NB4 (cell line): ENCODE results near the gene TNFAIP8.

Experiments
- MYC ChIP-seq: IDR thresholded peaks from 2 replicates; pipeline ENCODE4 v1.6.1; 2011; ENCODE audit warnings: low read depth, low read length
- POLR2A ChIP-seq: IDR thresholded peaks from 2 replicates; pipeline ENCODE4 v1.6.1; 2011; ENCODE audit warnings: mild to moderate bottlenecking; ENCODE audit not compliant: insufficient read length; ENCODE audit errors: extremely low read depth
- TF ChIP-seq, protein P1 (sequence below): IDR thresholded peaks from one replicate; pipeline ENCODE4 v1.5.1; 2012; ENCODE audit warnings: low read depth, low read length
- TF ChIP-seq, protein P2 (sequence below): IDR thresholded peaks from 2 replicates; pipeline ENCODE4 v1.6.1; 2011; ENCODE audit warnings: low read depth, low read length

DNA sequence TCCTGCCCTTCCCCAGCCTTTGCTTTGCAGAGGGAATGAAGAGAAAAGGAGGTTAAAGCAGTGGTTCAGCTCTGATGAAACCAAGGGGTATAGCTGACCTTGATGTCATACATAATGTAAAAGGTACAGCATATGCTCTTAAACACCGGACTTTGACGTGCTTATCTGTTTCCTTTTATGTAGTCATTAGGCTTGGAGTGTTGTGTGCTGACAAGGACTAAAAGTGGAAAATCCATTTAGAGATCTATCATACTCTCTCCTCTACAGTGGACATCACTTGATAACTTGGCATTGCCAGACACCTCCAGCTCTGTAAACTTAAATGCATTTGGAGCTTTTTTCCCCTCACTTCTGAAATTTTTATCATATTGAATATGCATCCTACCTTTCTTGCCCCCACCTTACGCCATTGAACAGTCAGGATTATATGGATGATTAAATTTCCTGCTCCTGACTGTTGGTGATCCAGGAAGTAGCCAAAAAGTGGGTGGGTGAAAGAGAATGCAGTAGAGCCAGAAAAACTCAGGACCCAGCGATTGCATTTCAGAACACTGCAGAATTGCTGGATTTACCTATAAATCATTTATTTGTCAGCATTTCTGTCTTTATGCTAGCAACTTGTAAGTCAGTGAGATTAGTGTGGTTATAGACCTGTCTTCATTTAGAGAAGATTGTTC is 4.1 kb downstream of the TNFAIP8 start:
- TF ChIP-seq, protein P1, sequence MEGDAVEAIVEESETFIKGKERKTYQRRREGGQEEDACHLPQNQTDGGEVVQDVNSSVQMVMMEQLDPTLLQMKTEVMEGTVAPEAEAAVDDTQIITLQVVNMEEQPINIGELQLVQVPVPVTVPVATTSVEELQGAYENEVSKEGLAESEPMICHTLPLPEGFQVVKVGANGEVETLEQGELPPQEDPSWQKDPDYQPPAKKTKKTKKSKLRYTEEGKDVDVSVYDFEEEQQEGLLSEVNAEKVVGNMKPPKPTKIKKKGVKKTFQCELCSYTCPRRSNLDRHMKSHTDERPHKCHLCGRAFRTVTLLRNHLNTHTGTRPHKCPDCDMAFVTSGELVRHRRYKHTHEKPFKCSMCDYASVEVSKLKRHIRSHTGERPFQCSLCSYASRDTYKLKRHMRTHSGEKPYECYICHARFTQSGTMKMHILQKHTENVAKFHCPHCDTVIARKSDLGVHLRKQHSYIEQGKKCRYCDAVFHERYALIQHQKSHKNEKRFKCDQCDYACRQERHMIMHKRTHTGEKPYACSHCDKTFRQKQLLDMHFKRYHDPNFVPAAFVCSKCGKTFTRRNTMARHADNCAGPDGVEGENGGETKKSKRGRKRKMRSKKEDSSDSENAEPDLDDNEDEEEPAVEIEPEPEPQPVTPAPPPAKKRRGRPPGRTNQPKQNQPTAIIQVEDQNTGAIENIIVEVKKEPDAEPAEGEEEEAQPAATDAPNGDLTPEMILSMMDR: no peak
- TF ChIP-seq POLR2A (no peak), MYC (no peak)
- TF ChIP-seq, protein P2, sequence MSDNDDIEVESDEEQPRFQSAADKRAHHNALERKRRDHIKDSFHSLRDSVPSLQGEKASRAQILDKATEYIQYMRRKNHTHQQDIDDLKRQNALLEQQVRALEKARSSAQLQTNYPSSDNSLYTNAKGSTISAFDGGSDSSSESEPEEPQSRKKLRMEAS: no peak
